ENCODE results near the gene LDLRAD4. TPM values are rescaled to one million over a fixed set of nuclear protein-coding genes. Genes with fewer than 3 reads are reported as not detected.

Gene LDLRAD4
- total and polyA plus RNA-seq, 8 donors = 14.1 to 26.6 (median 18.8) TPM

GRCh38 chr18:13551841-13552733 lies 333.5 kb downstream of the LDLRAD4 start:
- Histone ChIP-seq H3K36me3 (no peaks in the 10 kb centered on the region), H3K9me3 (no peaks in the 10 kb centered on the region), H3K4me1 (peaks cover 0 to 12% of the 10 kb centered on the region in 2 donors), H3K27ac (no peak overlapping the region), H3K4me3 (no peak overlapping the region), H3K27me3 (no peaks in the 10 kb centered on the region)
- intact Hi-C loops (cut with DNase I) = loop anchor here in 1 of 2 donors (10.0 kb wide), 1 partner anchor 73 kb away; no protein-coding TSS in a partner anchor
- no peak for ATAC-seq
- no peak for DNase-seq
- TF ChIP-seq CTCF (IDR thresholded peaks at IDR 0.05) = no peak

GRCh38 chr18:13553449-13553848 lies 334.9 kb downstream of the LDLRAD4 start:
- Histone ChIP-seq H3K9me3 (no peaks in the 10 kb centered on the region), H3K4me3 (no peak overlapping the region), H3K4me1 (peaks cover 0 to 14% of the 10 kb centered on the region in 2 donors), H3K27ac (no peak overlapping the region), H3K27me3 (no peaks in the 10 kb centered on the region), H3K36me3 (no peaks in the 10 kb centered on the region)
- DNase-seq (no peak), ATAC-seq (no peak)
- TF ChIP-seq CTCF (IDR thresholded peaks at IDR 0.05) = no peak
- intact Hi-C loops (cut with DNase I) = loop anchor here in 1 of 2 donors (10.0 kb wide), 1 partner anchor 71 kb away; no protein-coding TSS in a partner anchor

GRCh38 chr18:13555192-13555591 lies 336.6 kb downstream of the LDLRAD4 start:
- intact Hi-C loops (cut with DNase I) = loop anchor here in 1 of 2 donors (10.0 kb wide), 1 partner anchor 70 kb away; no protein-coding TSS in a partner anchor

GRCh38 chr18:13555865-13556264 lies 337.3 kb downstream of the LDLRAD4 start:
- H3K27me3 ChIP-seq = no peaks in the 10 kb centered on the region
- ATAC-seq (no peak), DNase-seq (no peak)
- intact Hi-C loops (cut with DNase I) = loop anchor here in 1 of 2 donors (10.0 kb wide), 1 partner anchor 69 kb away; no protein-coding TSS in a partner anchor
- no peak for TF ChIP-seq CTCF (IDR thresholded peaks at IDR 0.05)
- no peak overlapping the region for H3K27ac ChIP-seq
- H3K9me3 ChIP-seq = no peaks in the 10 kb centered on the region
- no peaks in the 10 kb centered on the region for H3K36me3 ChIP-seq
- H3K4me3 ChIP-seq = no peak overlapping the region
- H3K4me1 ChIP-seq = peaks cover 0 to 3% of the 10 kb centered on the region in 2 donors

More at GRCh38 chr18:13555192-13555591, 336.6 kb downstream of the LDLRAD4 start:
- no peak for TF ChIP-seq CTCF (IDR thresholded peaks at IDR 0.05)
- Histone ChIP-seq H3K9me3 (no peaks in the 10 kb centered on the region), H3K27ac (no peak overlapping the region), H3K4me3 (no peak overlapping the region), H3K4me1 (peaks cover 0 to 3% of the 10 kb centered on the region in 2 donors), H3K27me3 (no peaks in the 10 kb centered on the region), H3K36me3 (no peaks in the 10 kb centered on the region)
- ATAC-seq (no peak), DNase-seq (no peak)

- peaks cover 0 to 3% of the 10 kb centered on the region in 2 donors for H3K4me1 ChIP-seq
Observed at GRCh38 chr18:13556502-13556901, 337.9 kb downstream of the LDLRAD4 start.

More at GRCh38 chr18:13556502-13556901, 337.9 kb downstream of the LDLRAD4 start:
- Histone ChIP-seq H3K36me3 (no peaks in the 10 kb centered on the region), H3K9me3 (no peaks in the 10 kb centered on the region), H3K27me3 (no peaks in the 10 kb centered on the region), H3K27ac (no peak overlapping the region), H3K4me3 (no peak overlapping the region)
- DNase-seq = no peak
- intact Hi-C loops (cut with DNase I) = loop anchor here in 1 of 2 donors (10.0 kb wide), 1 partner anchor 68 kb away; no protein-coding TSS in a partner anchor
- ATAC-seq = no peak
- no peak for TF ChIP-seq CTCF (IDR thresholded peaks at IDR 0.05)
